HG02970 (cell line): Measurements from ENCODE around the gene CSNK2A1.
"Not testable (repeated sequence)": the region's sequence is repeated elsewhere in the genome, so short reads cannot be mapped to it uniquely, and the experiment has no call there.

Experiments
- ATAC-seq: cut with Tn5 transposase; IDR thresholded peaks from one replicate; pipeline ENCODE4 v1.9.1; 2021; ENCODE audit warnings: mild to moderate bottlenecking, moderate library complexity, moderate number of reproducible peaks; ENCODE audit not compliant: unreplicated experiment, low FRiP score

Gene CSNK2A1

GRCh38 chr20:543369-544152, at the start of gene CSNK2A1:
TSS of gene CSNK2A1 (minus strand) at chr20:543790. CDS start at chr20:508551, 35,239 bp downstream.
- ATAC-seq: peak; percentile 89

- ATAC-seq: no peak
Observed at GRCh38 chr20:592506-592905, 48.9 kb upstream of the CSNK2A1 start.

GRCh38 chr20:591941-592340, 48.4 kb upstream of the CSNK2A1 start:
- ATAC-seq: no peak

GRCh38 chr20:588932-589672, 45.5 kb upstream of the CSNK2A1 start:
- no peak for ATAC-seq

GRCh38 chr20:588476-588875, 44.9 kb upstream of the CSNK2A1 start:
- no peak for ATAC-seq

GRCh38 chr20:584971-585301, 41.3 kb upstream of the CSNK2A1 start:
- ATAC-seq: no peak

GRCh38 chr20:584161-584970, 40.8 kb upstream of the CSNK2A1 start:
- ATAC-seq: no peak

GRCh38 chr20:582204-582603, 38.6 kb upstream of the CSNK2A1 start:
- no peak for ATAC-seq

GRCh38 chr20:578940-579690, 35.5 kb upstream of the CSNK2A1 start:
- ATAC-seq: not testable (repeated sequence)

GRCh38 chr20:577167-577791, 33.7 kb upstream of the CSNK2A1 start:
- no peak for ATAC-seq

GRCh38 chr20:576156-576555, 32.6 kb upstream of the CSNK2A1 start:
- ATAC-seq: no peak

- ATAC-seq: no peak
Observed at GRCh38 chr20:575230-575629, 31.6 kb upstream of the CSNK2A1 start.

- no peak for ATAC-seq
Observed at GRCh38 chr20:574297-574942, 30.8 kb upstream of the CSNK2A1 start.

- ATAC-seq: no peak
Observed at GRCh38 chr20:573414-574296, 30.1 kb upstream of the CSNK2A1 start.

- ATAC-seq: no peak
Observed at GRCh38 chr20:572727-573126, 29.1 kb upstream of the CSNK2A1 start.

- no peak for ATAC-seq
Observed at GRCh38 chr20:571754-572441, 28.3 kb upstream of the CSNK2A1 start.

GRCh38 chr20:568673-569415, 25.3 kb upstream of the CSNK2A1 start:
- ATAC-seq: no peak
